HepG2 (cell line): ENCODE measurements around the gene NFIC.

ENCODE experiments used
- CTCF ChIP-seq: sonication (generic); formaldehyde crosslinking; IDR thresholded peaks from 2 replicates; pipeline ENCODE4 v1.5.0; 2020; ENCODE audit warnings: mild to moderate bottlenecking, missing genetic modification reagents, moderate library complexity
- ZNF83 ChIP-seq: sonication (generic); formaldehyde crosslinking; IDR thresholded peaks from 2 replicates; pipeline ENCODE4 v1.4.0; 2020; ENCODE audit warnings: missing genetic modification reagents, mild to moderate bottlenecking, borderline replicate concordance

GRCh38 chr19:3492131-3492839 is 125.9 kb downstream of the NFIC start:
- no peak for TF ChIP-seq CTCF (CRISPR knock-in tag)
- TF ChIP-seq ZNF83 (CRISPR knock-in tag), result no peak
